ENCODE results near the gene ZYG11B. TPM values are rescaled to one million over a fixed set of nuclear protein-coding genes. Genes with fewer than 3 reads are reported as not detected.
"Not testable (repeated sequence)": the region's sequence is repeated elsewhere in the genome, so short reads cannot be mapped to it uniquely, and the experiment has no call there.

Gene ZYG11B
- total RNA-seq, 1 donor from 2014 or later = 17.3 TPM

DNA sequence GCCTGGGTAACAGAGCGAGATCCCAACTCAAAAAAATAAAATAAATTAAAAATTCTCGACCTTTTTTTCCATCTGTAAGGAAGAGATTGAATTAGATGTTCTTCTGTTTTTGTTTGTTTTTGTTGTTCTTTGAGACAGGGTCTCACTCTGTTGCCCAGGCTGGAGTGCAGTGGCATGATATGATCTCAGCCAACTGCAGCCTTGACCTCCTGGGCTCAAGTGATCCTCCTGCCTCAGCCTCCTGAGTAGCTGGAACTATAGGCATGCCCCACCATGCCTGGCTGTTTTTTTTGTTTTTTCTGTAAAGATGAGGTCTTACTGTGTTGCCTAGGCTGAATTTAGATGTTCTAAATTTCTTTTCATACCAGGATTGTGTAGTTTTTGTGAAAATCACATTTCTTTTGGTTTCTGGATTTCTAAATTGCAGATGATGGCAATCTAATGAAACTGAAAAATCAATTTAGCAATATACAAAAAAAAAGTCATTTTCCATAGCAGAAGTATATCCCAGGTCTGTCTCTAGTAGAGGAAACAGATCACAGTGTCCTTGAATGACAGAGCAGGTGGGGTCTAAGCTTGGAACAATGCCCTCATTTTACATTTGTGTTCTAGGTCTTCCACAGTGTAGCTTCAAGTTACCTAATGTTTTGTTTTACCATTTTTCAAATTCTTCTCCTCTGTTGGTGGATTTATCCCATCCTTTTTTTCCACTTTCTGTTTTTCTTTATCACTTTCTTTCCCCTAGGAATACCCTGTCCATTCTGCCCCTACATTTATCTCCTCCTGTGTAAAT is 136.6 kb downstream of the ZYG11B start:
- DNase-seq (no peak), ATAC-seq (ENCODE audit: low read depth) (no peak)
- H3K36me3 Mint-ChIP-seq (ENCODE audit: low read depth) = no peaks in the 10 kb centered on the region
- intact Hi-C loops (cut with micrococcal nuclease) = no loop called here
- no peaks in the 10 kb centered on the region for H3K4me1 Mint-ChIP-seq
- TF ChIP-seq, protein P1, sequence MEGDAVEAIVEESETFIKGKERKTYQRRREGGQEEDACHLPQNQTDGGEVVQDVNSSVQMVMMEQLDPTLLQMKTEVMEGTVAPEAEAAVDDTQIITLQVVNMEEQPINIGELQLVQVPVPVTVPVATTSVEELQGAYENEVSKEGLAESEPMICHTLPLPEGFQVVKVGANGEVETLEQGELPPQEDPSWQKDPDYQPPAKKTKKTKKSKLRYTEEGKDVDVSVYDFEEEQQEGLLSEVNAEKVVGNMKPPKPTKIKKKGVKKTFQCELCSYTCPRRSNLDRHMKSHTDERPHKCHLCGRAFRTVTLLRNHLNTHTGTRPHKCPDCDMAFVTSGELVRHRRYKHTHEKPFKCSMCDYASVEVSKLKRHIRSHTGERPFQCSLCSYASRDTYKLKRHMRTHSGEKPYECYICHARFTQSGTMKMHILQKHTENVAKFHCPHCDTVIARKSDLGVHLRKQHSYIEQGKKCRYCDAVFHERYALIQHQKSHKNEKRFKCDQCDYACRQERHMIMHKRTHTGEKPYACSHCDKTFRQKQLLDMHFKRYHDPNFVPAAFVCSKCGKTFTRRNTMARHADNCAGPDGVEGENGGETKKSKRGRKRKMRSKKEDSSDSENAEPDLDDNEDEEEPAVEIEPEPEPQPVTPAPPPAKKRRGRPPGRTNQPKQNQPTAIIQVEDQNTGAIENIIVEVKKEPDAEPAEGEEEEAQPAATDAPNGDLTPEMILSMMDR (IDR thresholded peaks at IDR 0.05) = no peak
- ChIA-PET POLR2A (interaction anchor here (1.0 kb wide), 1 partner anchor 12 kb away, joined by 5 read pairs; no protein-coding TSS in a partner anchor), CTCF (no interaction called here)
- no peak overlapping the region for H3K4me3 Mint-ChIP-seq
- H3K9me3 Mint-ChIP-seq = no peaks in the 10 kb centered on the region
- H3K27me3 Mint-ChIP-seq = no peaks in the 10 kb centered on the region
- no peak overlapping the region for H3K27ac Mint-ChIP-seq

DNA sequence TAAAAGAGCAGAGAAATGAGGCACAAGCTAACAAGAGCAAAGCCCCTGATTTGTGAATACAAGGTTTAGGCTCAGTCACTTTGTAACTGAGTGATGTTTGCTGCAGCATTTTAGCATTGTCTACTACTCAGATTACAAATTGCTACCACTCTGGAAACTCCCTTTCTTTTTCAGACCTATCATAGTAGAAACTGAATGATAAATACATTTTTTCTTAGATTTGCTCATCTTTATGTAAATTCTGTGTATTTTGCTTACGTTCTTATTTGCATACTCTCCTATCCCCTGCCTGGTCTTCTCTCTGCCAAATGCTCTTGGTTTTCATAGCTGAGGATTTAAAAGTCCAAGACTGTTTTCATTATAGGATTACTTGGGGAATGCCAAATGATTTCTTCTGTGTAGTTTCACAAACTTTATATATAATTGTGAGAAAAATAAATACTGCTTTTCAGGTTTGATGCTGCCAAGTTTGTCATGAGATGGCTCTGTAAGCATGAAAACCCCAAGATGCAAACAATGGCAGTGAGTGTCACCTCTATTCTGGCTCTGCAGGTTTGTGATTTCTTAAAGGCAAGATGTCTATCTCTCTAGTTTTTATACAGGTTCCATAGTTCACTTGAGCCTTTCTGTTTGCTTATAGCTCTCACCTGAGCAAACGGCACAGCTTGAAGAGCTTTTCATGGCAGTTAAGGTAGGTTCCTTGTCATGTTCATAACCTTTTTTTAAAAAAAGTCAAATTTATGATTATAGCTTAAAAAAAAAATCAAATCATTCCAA is 141.0 kb downstream of the ZYG11B start:
- no peaks in the 10 kb centered on the region for H3K36me3 Mint-ChIP-seq (ENCODE audit: low read depth)
- ATAC-seq (ENCODE audit: low read depth) = peak; percentile 34
- POLR2A ChIA-PET = interaction anchor here (0.6 kb wide), 1 partner anchor 60 kb away, joined by 5 read pairs; the partner anchor contains the start of gene SCP2
- no peaks in the 10 kb centered on the region for H3K9me3 Mint-ChIP-seq
- H3K27ac Mint-ChIP-seq = no peak overlapping the region
- TF ChIP-seq, protein P1 (IDR thresholded peaks at IDR 0.05) = no peak
- intact Hi-C loops (cut with micrococcal nuclease) = no loop called here
- no peak for DNase-seq
- H3K4me3 Mint-ChIP-seq = no peak overlapping the region
- no peaks in the 10 kb centered on the region for H3K4me1 Mint-ChIP-seq
- CTCF ChIA-PET = no interaction called here
- peaks cover 3% of the 10 kb centered on the region for H3K27me3 Mint-ChIP-seq

DNA sequence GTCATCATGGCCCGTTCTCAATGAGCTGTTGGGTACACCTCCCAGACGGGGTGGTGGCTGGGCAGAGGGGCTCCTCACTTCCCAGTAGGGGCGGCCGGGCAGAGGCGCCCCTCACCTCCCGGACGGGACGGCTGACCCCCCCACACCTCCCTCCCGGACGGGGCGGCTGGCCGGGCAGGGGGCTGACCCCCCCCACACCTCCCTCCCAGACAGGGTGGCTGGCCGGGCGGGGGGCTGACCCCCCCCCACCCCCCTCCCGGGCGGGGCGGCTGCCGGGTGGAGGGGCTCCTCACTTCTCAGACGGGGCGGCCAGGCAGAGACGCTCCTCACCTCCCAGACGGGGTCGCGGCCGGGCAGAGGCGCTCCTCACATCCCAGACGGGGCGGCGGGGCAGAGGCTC is 143.5 kb downstream of the ZYG11B start:
- ATAC-seq (ENCODE audit: low read depth); intact Hi-C loops (cut with micrococcal nuclease); DNase-seq; H3K27ac Mint-ChIP-seq; H3K27me3 Mint-ChIP-seq; H3K4me3 Mint-ChIP-seq; H3K36me3 Mint-ChIP-seq (ENCODE audit: low read depth); H3K9me3 Mint-ChIP-seq; H3K4me1 Mint-ChIP-seq; POLR2A ChIA-PET; CTCF ChIA-PET: not testable (repeated sequence)

DNA sequence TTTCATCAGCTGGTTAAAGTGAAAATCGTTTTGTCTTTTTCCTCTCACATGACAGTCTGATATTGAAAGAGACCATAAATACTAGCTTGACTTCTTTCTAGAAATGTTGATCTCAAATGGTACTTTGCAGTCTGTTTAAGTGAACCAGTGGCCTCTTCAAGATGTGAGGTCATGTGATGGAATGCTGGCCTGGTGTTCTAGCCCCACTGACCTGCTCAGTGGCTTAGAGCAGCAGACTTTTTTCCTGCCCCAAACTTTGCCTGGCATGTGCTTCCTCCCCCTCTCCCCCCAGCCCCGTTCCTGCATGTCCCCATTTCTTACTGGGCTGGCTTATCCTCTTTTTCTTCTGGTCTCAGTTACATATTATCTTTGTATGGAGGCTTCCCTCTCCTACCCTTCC is 150.6 kb downstream of the ZYG11B start:
- intact Hi-C loops (cut with micrococcal nuclease) = no loop called here
- H3K36me3 Mint-ChIP-seq (ENCODE audit: low read depth) = no peaks in the 10 kb centered on the region
- H3K4me1 Mint-ChIP-seq = no peaks in the 10 kb centered on the region
- no peak overlapping the region for H3K4me3 Mint-ChIP-seq
- ATAC-seq (ENCODE audit: low read depth) = no peak
- TF ChIP-seq, protein P1 (IDR thresholded peaks at IDR 0.05) = no peak
- no peaks in the 10 kb centered on the region for H3K27me3 Mint-ChIP-seq
- POLR2A ChIA-PET = no interaction called here
- no peak overlapping the region for H3K27ac Mint-ChIP-seq
- no peak for DNase-seq
- CTCF ChIA-PET = no interaction called here
- no peaks in the 10 kb centered on the region for H3K9me3 Mint-ChIP-seq

Other genes starting within 250 kb of the ZYG11B start
- 143 and 158 TPM in 2 replicates for gene TUT4, start 173.4 kb upstream of the ZYG11B start, total RNA-seq
- gene GPX7, start 124.1 kb upstream of the ZYG11B start, total RNA-seq = 20.9 and 22.4 TPM in 2 replicates
- 36.8 and 44.2 TPM in 2 replicates for gene SHISAL2A, start 93.3 kb upstream of the ZYG11B start, total RNA-seq
- gene COA7, start 28.1 kb upstream of the ZYG11B start, total RNA-seq = 23.5 and 23.6 TPM in 2 replicates
- 1.3 and 1.5 TPM in 2 replicates for gene ZYG11A, start 116.3 kb downstream of the ZYG11B start, total RNA-seq
- 84.4 and 97.7 TPM in 2 replicates for gene ECHDC2, start 195.3 kb downstream of the ZYG11B start, total RNA-seq
- gene SCP2, start 200.8 kb downstream of the ZYG11B start, total RNA-seq = 67.2 and 72.2 TPM in 2 replicates

Data from activated B cell treated with CpG ODN at 0.5 μM for 24 hours (primary cell).